ENCODE results near the gene SCLY. TPM values are rescaled to one million over a fixed set of nuclear protein-coding genes. Genes with fewer than 3 reads are reported as not detected.
A peak's percentile ranks its signal among the peaks of the same experiment; 100 is the strongest.

The SCLY gene
- total and polyA plus RNA-seq, 2 of the 13 experiments (the other 11 are each of a cell fraction or from before 2014, with no cell fraction given): 27.9 to 38.6 TPM

GRCh38 chr2:238063414-238064189 lies 2.8 kb downstream of the SCLY start (continued):
- no peak for TF ChIP-seq PRDM15 (CRISPR knock-in tag; IDR thresholded peaks at IDR 0.05)

GRCh38 chr2:238064376-238064775 lies 3.6 kb downstream of the SCLY start:
- intact Hi-C loops (cut with micrococcal nuclease; ENCODE audit: unreplicated experiment): loop anchor here (5.0 to 10.0 kb wide), 3 partner anchors 97 to 380 kb away; partner anchors contain the start of genes PER2 and UBE2F
- TF ChIP-seq PHB2 (IDR thresholded peaks at IDR 0.05; ENCODE audit: partially characterized antibody) (no peak), ZBTB38 (CRISPR knock-in tag; IDR thresholded peaks at IDR 0.05) (0 out of 2 replicates have a peak, but pooled peaks have one; percentile 10), HNF1A (IDR thresholded peaks at IDR 0.05; ENCODE audit: low read depth) (0 out of 2 replicates have a peak, but pooled peaks have one; percentile 52), HNF1A (CRISPR knock-in tag; IDR thresholded peaks at IDR 0.05; ENCODE audit: borderline replicate concordance) (no peak), RELA (CRISPR knock-in tag; IDR thresholded peaks at IDR 0.05) (no peak), SUZ12 (IDR thresholded peaks at IDR 0.05; ENCODE audit: low read depth, low read length) (no peak), NFATC3 (CRISPR knock-in tag; IDR thresholded peaks at IDR 0.05) (no peak), NAIF1 (CRISPR knock-in tag; IDR thresholded peaks at IDR 0.05; ENCODE audit: borderline replicate concordance) (0 out of 2 replicates have a peak, but pooled peaks have one; percentile 24), RFXAP (CRISPR knock-in tag; IDR thresholded peaks at IDR 0.05; ENCODE audit: borderline replicate concordance) (0 out of 2 replicates have a peak, but pooled peaks have one; percentile 5), ZNF512 (CRISPR knock-in tag; IDR thresholded peaks at IDR 0.05) (no peak)

More at GRCh38 chr2:238064376-238064775, 3.6 kb downstream of the SCLY start:
- Histone ChIP-seq H3K9ac (ENCODE audit: insufficient read depth, low read depth, low read length) (no peak overlapping the region; the same call in 1 of the 2 replicates), H3K4me3 (replicated peaks in 1 of 3; ENCODE audit: insufficient read depth in 1 of 3, low read depth in 2 of 3, low read length in 3 of 3) (no peak overlapping the region; a peak in 1 of 6 replicates), H3K4me1 (ENCODE audit: insufficient read depth, low read length) (peaks cover 48% of the 10 kb centered on the region), H3K27ac (ENCODE audit: extremely low read length, insufficient read depth, low read length) (peak overlapping the region; percentile 60), H3K79me2 (ENCODE audit: insufficient read depth, low read length) (peaks cover 34% of the 10 kb centered on the region), H3K27me3 (ENCODE audit: control insufficient read depth in 1 of 2, insufficient read depth in 2 of 2, low read length in 2 of 2) (no peaks in the 10 kb centered on the region; a peak in 1 of 5 replicates), H2AFZ (ENCODE audit: low read length) (no peak overlapping the region), H4K20me1 (ENCODE audit: insufficient read depth, low read length) (no peaks in the 10 kb centered on the region), H3K9me3 (ENCODE audit: low read length) (no peaks in the 10 kb centered on the region), H3K36me3 (replicated peaks in 1 of 2; ENCODE audit: control insufficient read depth in 1 of 2, insufficient read depth in 2 of 2, low read length in 2 of 2) (peaks cover 10 to 41% of the 10 kb centered on the region in 2 experiments), H3K4me2 (ENCODE audit: low read depth, low read length) (peak overlapping the region; percentile 95)
- in situ Hi-C loops (cut with HindIII; ENCODE audit: extremely low pct_ligation_motif_present, low pct_unique_long_range_greater_than_20kb): loop anchor here (5.0 kb wide), 1 partner anchor 97 kb away; the partner anchor contains the start of gene UBE2F
- no TSS peak for BruUV-seq (replicated peaks)
- WGBS (ENCODE audit: low lambda C conversion rate): 65% methylated on average over 7 of the region's 7 CpGs
- FAIRE-seq: no peak
- POLR2A ChIA-PET: interaction anchor here (1.2 to 3.8 kb wide), 4 partner anchors 9 to 42 kb away, joined by 4 to 11 read pairs (median 7); no protein-coding TSS in a partner anchor
- DNase-seq (ENCODE audit: low spot score): no peak
- ATAC-seq: no peak
- CTCF ChIA-PET (ENCODE audit: low intra/inter-chr PET ratio, low total read pairs): no interaction called here
